Esophagus (tissue), 2 donors: ENCODE measurements around the gene ABCF3. TPM values are rescaled to one million over a fixed set of nuclear protein-coding genes. Genes with fewer than 3 reads are reported as not detected.

Experiments used
- H3K27ac ChIP-seq, 2 donors: one replicate each; pipeline ENCODE4 v1.5.1; 2013; ENCODE audit warnings: low read depth in 2 of 2, mild to moderate bottlenecking in 2 of 2, inconsistent platforms in 1 of 2, low read length in 1 of 2, moderate library complexity in 1 of 2
- H3K27me3 ChIP-seq, 2 donors: one replicate each; pipeline ENCODE4 v1.6.1; 2013; ENCODE audit warnings: low read length in 2 of 2, control low read depth in 1 of 2, mild to moderate bottlenecking in 1 of 2; ENCODE audit not compliant: insufficient read depth in 2 of 2, control insufficient read depth in 1 of 2
- H3K36me3 ChIP-seq, 2 donors: one replicate each; pipeline ENCODE4 v1.6.1; 2013; ENCODE audit warnings: low read length in 1 of 2; ENCODE audit not compliant: control insufficient read depth in 2 of 2, insufficient read depth in 2 of 2
- H3K4me1 ChIP-seq, 2 donors: one replicate each; pipeline ENCODE4 v1.6.1; 2013; ENCODE audit warnings: low read length in 1 of 2; ENCODE audit not compliant: control insufficient read depth in 2 of 2, insufficient read depth in 2 of 2
- H3K4me3 ChIP-seq, 2 donors: one replicate each; pipeline ENCODE4 v1.5.1; 2013; ENCODE audit warnings: low read length in 2 of 2, mild to moderate bottlenecking in 2 of 2, low read depth in 1 of 2, moderate library complexity in 1 of 2
- H3K9me3 ChIP-seq, 2 donors: one replicate each; pipeline ENCODE4 v1.6.1; 2013; ENCODE audit warnings: mild to moderate bottlenecking in 2 of 2, low read depth in 1 of 2, low read length in 1 of 2, moderate library complexity in 1 of 2; ENCODE audit not compliant: control insufficient read depth in 2 of 2, insufficient read depth in 1 of 2
- WGBS, 2 donors: extraction: QIAGEN DNeasy Blood & Tissue Kit; methylation state at CpG; one replicate each; pipeline ENCODE4 v1.1.7; 2013; 5-methylcytosine and 5-hydroxymethylcytosine counted together
- polyA plus RNA-seq, 2 donors: library from polyadenylated mRNA; stranded (reverse); fragments of 200-250 nt; gene quantifications; one replicate each; pipeline ENCODE4 v1.2.3, GENCODE V29; 2013
- donor health status: healthy with polysubstance abuse.
- donor health status: Bipolar disorder and iron deficiency.

ABCF3 gene
- polyA plus RNA-seq, 2 donors, result 42.3 to 42.4 TPM

DNA sequence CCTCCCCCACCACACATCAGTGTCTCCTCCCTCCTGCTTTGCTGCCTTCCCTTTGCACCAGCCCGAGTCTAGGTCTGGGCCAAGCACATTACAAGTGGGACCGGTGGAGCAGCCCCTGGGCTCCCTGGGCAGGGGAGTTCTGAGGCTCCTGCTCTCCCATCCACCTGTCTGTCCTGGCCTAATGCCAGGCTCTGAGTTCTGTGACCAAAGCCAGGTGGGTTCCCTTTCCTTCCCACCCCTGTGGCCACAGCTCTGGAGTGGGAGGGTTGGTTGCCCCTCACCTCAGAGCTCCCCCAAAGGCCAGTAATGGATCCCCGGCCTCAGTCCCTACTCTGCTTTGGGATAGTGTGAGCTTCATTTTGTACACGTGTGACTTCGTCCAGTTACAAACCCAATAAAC is 2.3 kb upstream of the ABCF3 start:
- Histone ChIP-seq H3K27me3 (no peaks in the 10 kb centered on the region), H3K9me3 (no peaks in the 10 kb centered on the region), H3K4me1 (peaks cover 2 to 14% of the 10 kb centered on the region in 2 donors), H3K27ac (no peak overlapping the region), H3K36me3 (peaks cover 43 to 57% of the 10 kb centered on the region in 2 donors), H3K4me3 (no peak overlapping the region)
- WGBS, 2 donors, result 78 to 83% methylated on average over 5 of the region's 5 CpGs

DNA sequence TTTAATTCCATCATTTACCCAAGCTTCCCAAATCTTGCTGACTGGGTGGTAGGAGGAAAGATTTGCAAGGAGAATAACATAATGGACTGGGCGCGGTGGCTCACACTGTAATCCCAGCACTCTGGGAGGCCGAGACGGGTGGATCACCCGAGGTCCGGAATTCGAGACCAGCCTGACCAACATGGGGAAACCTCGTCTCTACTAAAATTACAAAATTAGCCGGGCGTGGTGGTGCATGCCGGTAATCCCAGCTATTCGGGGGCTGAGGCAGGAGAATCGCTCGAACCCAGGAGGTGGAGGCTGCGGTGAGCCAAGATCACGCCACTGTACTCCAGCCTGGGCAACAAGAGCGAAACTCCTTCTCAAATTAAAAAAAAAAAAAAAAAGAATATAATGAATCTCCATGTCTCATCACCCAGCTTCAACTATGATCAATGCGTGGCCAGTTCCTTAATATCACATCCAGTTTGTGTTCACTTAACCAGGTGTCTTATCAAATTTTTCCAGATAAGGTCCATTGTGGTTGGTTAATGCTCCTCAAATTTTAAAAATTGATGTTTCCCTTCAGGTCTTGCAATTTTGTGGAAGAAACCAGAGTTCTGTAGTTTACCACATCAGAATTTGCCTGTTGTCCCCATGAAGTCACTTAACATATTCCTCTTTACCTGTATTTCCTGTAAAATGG is 1.3 kb upstream of the ABCF3 start:
- H3K4me1 ChIP-seq, result peaks cover 0 to 14% of the 10 kb centered on the region in 2 donors
- no peak overlapping the region for H3K27ac ChIP-seq
- no peak overlapping the region for H3K4me3 ChIP-seq
- H3K9me3 ChIP-seq, result no peaks in the 10 kb centered on the region
- H3K27me3 ChIP-seq, result no peaks in the 10 kb centered on the region
- peaks cover 50 to 59% of the 10 kb centered on the region in 2 donors for H3K36me3 ChIP-seq
- WGBS, 2 donors, result 91 to 92% methylated on average over 18 of the region's 18 CpGs

DNA sequence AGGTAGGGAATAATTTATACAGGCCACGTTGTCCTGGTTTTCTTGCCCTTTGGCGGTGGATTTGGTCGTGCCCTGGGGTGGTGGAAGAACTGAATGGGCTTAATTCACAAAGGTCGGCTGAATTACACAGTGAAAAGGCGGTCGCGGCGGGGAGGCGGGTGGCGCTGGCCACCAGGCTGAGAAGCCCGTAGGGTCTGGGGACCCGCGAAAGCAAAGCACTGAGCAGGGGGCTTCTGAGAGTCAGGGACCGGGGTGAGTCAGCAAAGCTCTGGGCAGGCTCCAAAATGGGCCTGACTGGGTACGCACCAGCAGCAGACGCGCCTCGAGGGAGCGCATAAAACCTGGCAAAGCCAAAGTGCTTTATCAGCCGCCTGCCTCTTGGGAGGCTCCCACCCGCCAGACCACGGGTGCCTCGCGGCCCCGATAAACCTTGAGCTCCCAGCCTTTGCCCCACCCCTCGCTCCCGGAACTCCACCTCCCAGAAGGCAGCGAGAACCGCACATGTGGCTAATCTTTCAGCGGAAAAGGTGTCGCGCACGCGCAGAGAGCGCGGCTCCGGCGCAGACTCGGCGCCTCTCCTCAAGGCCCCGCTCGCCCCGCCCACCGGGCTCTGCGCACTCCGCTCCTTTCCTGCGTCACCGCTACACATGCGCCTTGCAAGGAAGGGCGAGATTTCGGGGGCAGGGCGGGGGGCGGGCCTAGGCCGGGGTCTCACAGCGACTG is 377 bp upstream of the ABCF3 start:
- H3K4me1 ChIP-seq, result peaks cover 0 to 14% of the 10 kb centered on the region in 2 donors
- peak overlapping the region; percentile 89 to 94 for H3K27ac ChIP-seq
- H3K9me3 ChIP-seq, result no peaks in the 10 kb centered on the region
- no peaks in the 10 kb centered on the region for H3K27me3 ChIP-seq
- H3K36me3 ChIP-seq, result peaks cover 46 to 55% of the 10 kb centered on the region in 2 donors
- 2 to 4% methylated on average over 49 to 55 of the region's 55 CpGs for WGBS, 2 donors
- H3K4me3 ChIP-seq, result peak overlapping the region; percentile 88 to 96

DNA sequence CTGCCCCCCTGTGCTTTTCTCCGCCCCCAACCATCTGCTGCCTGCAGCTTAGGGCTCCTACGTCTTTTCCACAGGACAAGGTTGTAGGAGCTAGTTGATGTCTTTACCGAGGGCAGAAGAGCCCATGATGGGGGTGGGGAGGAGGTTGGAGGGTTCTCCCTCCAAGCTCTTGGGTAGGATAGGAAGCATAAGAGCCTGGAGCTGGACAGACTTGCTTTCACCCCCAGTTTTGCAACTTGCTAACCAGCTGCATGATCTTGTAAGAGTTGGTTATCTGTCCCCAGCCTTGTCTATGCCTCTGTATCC is 856 bp downstream of the ABCF3 start:
- H3K4me1 ChIP-seq, result peaks cover 0 to 14% of the 10 kb centered on the region in 2 donors
- H3K36me3 ChIP-seq, result peaks cover 34 to 48% of the 10 kb centered on the region in 2 donors
- no peaks in the 10 kb centered on the region for H3K9me3 ChIP-seq
- WGBS, 2 donors, result 9 to 11% methylated on average over 3 of the region's 3 CpGs
- peak overlapping the region; percentile 80 to 94 for H3K27ac ChIP-seq
- peak overlapping the region; percentile 88 to 96 for H3K4me3 ChIP-seq
- no peaks in the 10 kb centered on the region for H3K27me3 ChIP-seq

DNA sequence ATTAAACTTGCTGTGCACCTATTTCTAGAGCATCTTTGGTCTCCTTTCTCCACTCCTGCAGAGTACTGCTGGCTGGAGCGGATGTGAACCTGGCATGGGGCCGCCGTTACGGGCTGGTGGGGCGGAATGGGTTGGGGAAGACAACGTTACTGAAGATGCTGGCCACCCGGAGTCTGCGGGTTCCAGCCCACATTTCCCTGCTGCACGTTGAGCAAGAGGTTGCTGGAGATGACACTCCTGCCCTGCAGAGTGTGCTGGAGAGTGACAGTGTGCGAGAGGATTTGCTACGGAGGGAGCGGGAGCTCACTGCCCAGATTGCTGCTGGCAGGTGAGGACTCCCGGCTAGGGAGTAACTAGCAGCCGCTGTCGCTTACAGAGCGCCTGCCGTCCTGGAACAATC is 2.1 kb downstream of the ABCF3 start:
- 87 to 88% methylated on average over 17 of the region's 17 CpGs for WGBS, 2 donors

DNA sequence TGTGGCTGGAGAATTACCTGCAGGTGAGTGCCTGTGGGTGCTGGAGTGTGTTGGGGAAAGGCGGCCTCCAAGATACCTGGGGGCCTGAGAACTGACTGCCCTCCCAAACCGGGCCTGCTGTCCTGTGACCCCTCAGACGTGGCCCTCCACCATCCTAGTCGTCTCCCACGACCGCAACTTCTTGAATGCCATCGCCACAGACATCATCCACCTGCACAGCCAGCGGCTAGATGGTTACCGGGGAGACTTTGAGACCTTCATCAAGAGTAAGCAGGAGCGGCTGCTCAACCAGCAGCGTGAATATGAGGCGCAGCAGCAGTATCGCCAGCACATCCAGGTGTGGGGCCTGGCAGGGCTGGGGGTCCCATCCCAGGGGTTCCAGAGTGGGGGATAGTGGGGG is 3.4 kb downstream of the ABCF3 start:
- Histone ChIP-seq H3K4me3 (no peak overlapping the region), H3K27ac (no peak overlapping the region), H3K36me3 (peaks cover 35 to 49% of the 10 kb centered on the region in 2 donors), H3K27me3 (no peaks in the 10 kb centered on the region), H3K9me3 (no peaks in the 10 kb centered on the region), H3K4me1 (peaks cover 0 to 14% of the 10 kb centered on the region in 2 donors)
- 91 to 93% methylated on average over 13 of the region's 13 CpGs for WGBS, 2 donors

More for the DNA sequence above, 2.1 kb downstream of the ABCF3 start:
- Histone ChIP-seq H3K9me3 (no peaks in the 10 kb centered on the region), H3K4me1 (peaks cover 0 to 14% of the 10 kb centered on the region in 2 donors), H3K4me3 (no peak overlapping the region), H3K27ac (no peak overlapping the region), H3K36me3 (peaks cover 31 to 49% of the 10 kb centered on the region in 2 donors), H3K27me3 (no peaks in the 10 kb centered on the region)

DNA sequence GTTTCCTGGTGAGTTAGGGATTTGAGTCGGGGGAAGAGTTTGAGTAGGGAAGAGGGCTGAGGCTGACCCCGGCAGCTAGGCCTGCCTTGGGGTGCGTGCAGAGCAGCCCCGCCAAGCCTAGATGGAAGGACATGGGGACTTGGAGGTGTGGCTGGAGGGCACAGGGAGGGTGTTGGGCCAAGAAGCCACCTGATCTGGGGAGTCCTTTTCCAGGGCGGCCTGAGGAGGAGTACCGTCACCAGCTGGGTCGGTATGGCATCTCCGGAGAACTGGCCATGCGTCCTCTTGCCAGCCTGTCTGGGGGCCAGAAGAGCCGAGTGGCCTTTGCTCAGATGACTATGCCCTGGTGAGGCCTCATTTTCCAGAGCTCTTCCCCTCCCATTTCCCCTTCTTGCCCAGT is 6.9 kb downstream of the ABCF3 start:
- Histone ChIP-seq H3K27ac (no peak overlapping the region), H3K36me3 (peaks cover 36 to 55% of the 10 kb centered on the region in 2 donors)

DNA sequence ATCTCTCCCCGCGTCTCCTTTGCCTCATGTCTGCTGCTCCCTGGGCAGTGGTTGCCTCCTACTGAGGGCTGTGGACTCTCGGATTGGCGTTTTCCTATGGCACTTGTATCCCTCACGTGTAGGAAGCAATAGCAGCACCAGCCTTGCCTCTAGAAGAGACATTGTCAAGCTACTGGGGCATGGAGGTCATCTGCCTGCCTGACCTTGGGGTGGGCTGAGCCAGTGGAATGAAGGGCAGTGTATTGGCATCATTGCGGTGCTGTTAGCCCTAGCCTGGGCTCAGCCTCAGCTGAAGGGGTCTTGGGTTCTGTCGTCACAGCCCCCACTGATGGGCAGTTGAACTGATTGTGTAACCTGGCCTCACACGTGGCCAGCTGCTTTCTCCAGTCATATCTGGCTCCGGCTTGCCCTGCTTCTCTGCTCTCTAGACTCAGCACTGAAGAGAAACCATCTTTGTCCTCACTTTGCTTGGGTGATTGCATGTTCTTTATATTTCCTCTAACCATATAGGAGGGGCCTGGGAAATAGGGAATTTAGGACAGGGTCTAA is 8.1 kb downstream of the ABCF3 start:
- H3K27me3 ChIP-seq, result no peaks in the 10 kb centered on the region
- WGBS, 2 donors, result 87% methylated on average over 9 of the region's 9 CpGs
- H3K4me1 ChIP-seq, result no peaks in the 10 kb centered on the region
- peaks cover 29 to 44% of the 10 kb centered on the region in 2 donors for H3K36me3 ChIP-seq
- no peaks in the 10 kb centered on the region for H3K9me3 ChIP-seq
- H3K4me3 ChIP-seq, result no peak overlapping the region
- H3K27ac ChIP-seq, result no peak overlapping the region

More for the DNA sequence above, 6.9 kb downstream of the ABCF3 start:
- 94 to 96% methylated on average over 10 of the region's 10 CpGs for WGBS, 2 donors
- no peaks in the 10 kb centered on the region for H3K9me3 ChIP-seq
- H3K27me3 ChIP-seq, result no peaks in the 10 kb centered on the region
- peaks cover 0 to 3% of the 10 kb centered on the region in 2 donors for H3K4me1 ChIP-seq
- H3K4me3 ChIP-seq, result no peak overlapping the region

DNA sequence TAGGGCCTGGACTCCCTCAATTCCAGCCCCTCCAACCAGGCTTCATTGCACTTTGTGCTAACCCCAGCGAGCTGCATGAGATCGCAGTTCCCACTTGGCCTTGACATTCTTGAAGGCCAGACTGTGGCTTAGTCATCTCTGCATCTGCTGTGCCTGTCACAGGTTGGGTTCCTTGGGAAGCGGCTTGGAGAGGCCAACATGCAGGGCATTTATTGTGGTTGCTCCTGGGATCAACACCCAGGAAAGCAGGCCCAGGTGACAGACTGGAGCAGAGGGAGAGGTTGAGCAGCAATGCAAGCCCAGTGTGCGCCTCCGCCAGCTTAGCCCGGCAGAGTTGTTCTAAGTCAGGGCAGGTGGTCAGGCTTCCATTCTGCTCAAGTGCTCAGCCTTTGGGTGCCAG is 10.5 kb downstream of the ABCF3 start:
- Histone ChIP-seq H3K4me3 (no peak overlapping the region), H3K27ac (no peak overlapping the region), H3K4me1 (no peaks in the 10 kb centered on the region), H3K27me3 (no peaks in the 10 kb centered on the region), H3K9me3 (no peaks in the 10 kb centered on the region), H3K36me3 (peaks cover 20 to 29% of the 10 kb centered on the region in 2 donors)
- 89 to 94% methylated on average over 6 of the region's 6 CpGs for WGBS, 2 donors
